Stomach (tissue), 9 donors: ENCODE results near the gene FBXL16. TPM values are rescaled to one million over a fixed set of nuclear protein-coding genes. Genes with fewer than 3 reads are reported as not detected.

Source experiments
- DNase-seq, 2 donors: peaks; one replicate each; pipeline versions ENCODE4 v3.0.0 to v3.0.0-alpha.2; 2013 to 2019
- H3K27ac ChIP-seq, 5 donors: fragments of 200-600 bp in 4 of 5; sonication (generic) in 4 of 5; one replicate each; pipeline ENCODE4 v1.5.1; 2013 to 2019; ENCODE audit warnings: mild to moderate bottlenecking in 1 of 5, moderate library complexity in 1 of 5
- H3K27me3 ChIP-seq, 3 donors: fragments of 200-600 bp; sonication (generic); one replicate each; pipeline ENCODE4 v1.5.1; 2017 to 2019; ENCODE audit warnings: mixed run types in 1 of 3
- H3K36me3 ChIP-seq, 4 donors: fragments of 200-600 bp; sonication (generic); 1 replicate in 3 of 4; 2 replicates in 1 of 4; pipeline ENCODE4 v1.5.1; 2016 to 2019
- H3K4me1 ChIP-seq, 4 donors: fragments of 200-600 bp; sonication (generic); one replicate each; pipeline ENCODE4 v1.5.1; 2016 to 2019
- H3K4me3 ChIP-seq, 4 donors: fragments of 200-600 bp; sonication (generic) in 3 of 4; one replicate each; pipeline ENCODE4 v1.5.1; 2016 to 2019; ENCODE audit warnings: mild to moderate bottlenecking in 1 of 4
- H3K9me3 ChIP-seq, 4 donors: fragments of 200-600 bp; sonication (generic); one replicate each; pipeline ENCODE4 v1.5.1; 2016 to 2019
- EP300 ChIP-seq: sonication (generic); formaldehyde crosslinking; IDR thresholded peaks from one replicate; pipeline ENCODE4 v1.6.1; 2017; ENCODE audit warnings: antibody characterized with exemption
- POLR2A ChIP-seq, 4 donors: fragments of 450-650 bp; IDR thresholded peaks; one replicate each; pipeline ENCODE4 v1.6.1; 2016; ENCODE audit warnings: antibody characterized with exemption in 4 of 4, control low read depth in 2 of 4, mild to moderate bottlenecking in 1 of 4, moderate library complexity in 1 of 4
- POLR2AphosphoS5 ChIP-seq, 3 donors: sonication (generic); formaldehyde crosslinking; IDR thresholded peaks; one replicate each; pipeline ENCODE4 v1.6.1; 2016; ENCODE audit warnings: antibody characterized with exemption in 3 of 3
- WGBS, 5 donors: extraction: QIAGEN DNeasy Blood & Tissue Kit in 3 of 5; methylation state at CpG; one replicate each; pipeline versions ENCODE4 v1.1.5 to v1.1.7; 2013 to 2018; 5-methylcytosine and 5-hydroxymethylcytosine counted together
- intact Hi-C: fragments of 100-400 bp; cut with DNase I; formaldehyde crosslinking; loops from one replicate; pipeline ENCODE4 v1.15.1; 2023; ENCODE audit warnings: low total_unique reads
- polyA plus RNA-seq, 3 donors: library from polyadenylated mRNA; stranded (reverse); fragments of 200-250 nt; gene quantifications; one replicate each; pipeline ENCODE4 v1.2.3, GENCODE V29; 2013
- total RNA-seq, 5 donors: library from RNA; depleted of rRNA; stranded (reverse); fragments of >200 nt; gene quantifications; one replicate each; pipeline versions ENCODE4 v1.1.0 to v1.2.3, GENCODE V29; 2014 to 2016
- TF ChIP-seq, protein P1 (sequence below), 7 experiments: fragments of 450-650 bp in 4 of 7; fragments of 200-600 bp in 3 of 7; sonication (generic) in 3 of 7; IDR thresholded peaks; one replicate each; pipeline ENCODE4 v1.5.1; 2016 to 2019; ENCODE audit warnings: antibody characterized with exemption in 7 of 7, control low read depth in 2 of 7, mild to moderate bottlenecking in 1 of 7
- donor health status: healthy with polysubstance abuse.
- donor health status: Bipolar disorder and iron deficiency.
- donor health status: healthy.

FBXL16 gene
- total and polyA plus RNA-seq, 8 donors, result 0.37 to 3.6 (median 0.72) TPM; not detected in 3

DNA sequence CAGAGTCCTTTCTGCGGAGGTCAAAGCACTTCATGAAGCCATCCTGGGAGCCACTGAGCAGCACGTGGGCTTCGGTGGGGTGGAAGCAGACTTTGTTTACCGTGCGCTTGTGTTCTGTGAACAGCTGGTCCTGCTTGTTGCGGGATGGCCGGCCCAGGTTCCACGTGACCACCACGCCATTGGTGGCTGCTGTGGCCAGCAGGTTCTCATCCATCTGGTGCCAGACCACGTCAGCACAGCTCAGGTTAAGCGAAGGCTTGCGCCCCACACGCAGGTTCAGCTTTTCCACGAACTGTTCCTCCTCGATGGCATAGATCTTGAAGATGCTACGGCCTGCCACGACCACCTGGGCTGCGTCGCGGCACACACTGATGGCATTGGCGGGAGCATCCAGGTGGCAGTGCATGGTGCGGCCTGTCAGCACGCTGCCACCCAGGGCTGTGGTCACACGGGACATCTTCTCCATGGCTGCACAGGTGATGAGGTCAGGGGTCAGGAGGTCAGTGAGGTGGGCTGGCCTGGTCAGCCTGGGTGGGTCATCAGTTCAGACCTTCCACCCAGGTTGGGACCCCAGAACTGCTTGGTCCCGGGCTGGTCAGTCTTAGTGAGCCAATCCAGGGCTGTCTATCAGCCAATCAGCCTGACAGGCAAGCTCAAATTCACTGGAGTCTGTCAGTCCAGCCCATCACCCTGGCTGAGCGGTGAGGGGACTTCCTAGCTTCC, 16.3 kb downstream of the FBXL16 start:
- no peak for TF ChIP-seq EP300
- no peak for TF ChIP-seq POLR2AphosphoS5 (IDR thresholded peaks at IDR 0.05)
- TF ChIP-seq, protein P1, sequence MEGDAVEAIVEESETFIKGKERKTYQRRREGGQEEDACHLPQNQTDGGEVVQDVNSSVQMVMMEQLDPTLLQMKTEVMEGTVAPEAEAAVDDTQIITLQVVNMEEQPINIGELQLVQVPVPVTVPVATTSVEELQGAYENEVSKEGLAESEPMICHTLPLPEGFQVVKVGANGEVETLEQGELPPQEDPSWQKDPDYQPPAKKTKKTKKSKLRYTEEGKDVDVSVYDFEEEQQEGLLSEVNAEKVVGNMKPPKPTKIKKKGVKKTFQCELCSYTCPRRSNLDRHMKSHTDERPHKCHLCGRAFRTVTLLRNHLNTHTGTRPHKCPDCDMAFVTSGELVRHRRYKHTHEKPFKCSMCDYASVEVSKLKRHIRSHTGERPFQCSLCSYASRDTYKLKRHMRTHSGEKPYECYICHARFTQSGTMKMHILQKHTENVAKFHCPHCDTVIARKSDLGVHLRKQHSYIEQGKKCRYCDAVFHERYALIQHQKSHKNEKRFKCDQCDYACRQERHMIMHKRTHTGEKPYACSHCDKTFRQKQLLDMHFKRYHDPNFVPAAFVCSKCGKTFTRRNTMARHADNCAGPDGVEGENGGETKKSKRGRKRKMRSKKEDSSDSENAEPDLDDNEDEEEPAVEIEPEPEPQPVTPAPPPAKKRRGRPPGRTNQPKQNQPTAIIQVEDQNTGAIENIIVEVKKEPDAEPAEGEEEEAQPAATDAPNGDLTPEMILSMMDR (IDR thresholded peaks at IDR 0.05), result no peak
- Histone ChIP-seq H3K27ac (peak overlapping the region in 4 of 5 donors; percentile 84 to 92 (median 90)), H3K4me1 (peaks cover 36 to 66% (median 58%) of the 10 kb centered on the region in 4 donors), H3K27me3 (peaks cover 6 to 32% (median 18%) of the 10 kb centered on the region in 3 donors), H3K9me3 (no peaks in the 10 kb centered on the region), H3K4me3 (peak overlapping the region; percentile 82 to 98 (median 88)), H3K36me3 (peaks cover 10 to 32% (median 20%) of the 10 kb centered on the region in 4 donors)
- WGBS, 5 donors, result 76 to 85% (median 82%) methylated on average over 26 of the region's 26 CpGs
- intact Hi-C loops, result no loop called here
- DNase-seq, result no peak

- intact Hi-C loops, result no loop called here
- no peak for DNase-seq
- WGBS, 5 donors, result 88 to 93% (median 91%) methylated on average over 16 to 19 of the region's 19 CpGs
These were observed 18.1 kb downstream of the FBXL16 start for GRCh38 chr16:687499-687898.

GRCh38 chr16:686459-687260, 18.9 kb downstream of the FBXL16 start:
- Histone ChIP-seq H3K9me3 (no peaks in the 10 kb centered on the region), H3K36me3 (peaks cover 27 to 49% (median 36%) of the 10 kb centered on the region in 4 donors)

More at GRCh38 chr16:687499-687898, 18.1 kb downstream of the FBXL16 start:
- H3K4me3 ChIP-seq, result no peak overlapping the region
- peaks cover 45 to 72% (median 65%) of the 10 kb centered on the region in 4 donors for H3K4me1 ChIP-seq
- H3K36me3 ChIP-seq, result peaks cover 19 to 41% (median 28%) of the 10 kb centered on the region in 4 donors
- no peak overlapping the region for H3K27ac ChIP-seq
- peaks cover 0 to 14% (median 0%) of the 10 kb centered on the region in 3 donors for H3K27me3 ChIP-seq
- H3K9me3 ChIP-seq, result no peaks in the 10 kb centered on the region
- no peak for TF ChIP-seq POLR2A (IDR thresholded peaks at IDR 0.05)
- TF ChIP-seq POLR2AphosphoS5 (IDR thresholded peaks at IDR 0.05), result no peak
- TF ChIP-seq EP300, result no peak
- TF ChIP-seq, protein P1 (IDR thresholded peaks at IDR 0.05), result no peak

DNA sequence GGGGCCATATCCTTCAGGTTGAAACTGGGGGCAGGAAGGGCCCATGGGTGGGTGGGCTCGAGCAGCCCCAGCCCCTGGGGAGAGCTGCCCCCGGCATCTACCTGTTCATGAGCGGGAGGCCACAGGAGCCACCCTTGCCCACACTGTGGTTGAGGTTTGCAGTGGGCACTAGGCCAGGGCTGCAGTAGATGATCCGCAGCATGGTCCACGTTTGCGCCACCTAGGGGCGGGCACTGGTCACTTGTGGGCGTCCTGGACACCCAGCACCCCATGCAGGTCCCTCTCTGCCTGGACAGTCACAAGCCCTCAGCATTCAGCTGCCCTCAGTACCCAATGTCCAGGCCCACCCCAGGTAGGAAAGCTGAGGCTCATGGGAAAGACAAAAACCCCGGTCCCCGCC, 19.6 kb downstream of the FBXL16 start:
- no peak overlapping the region for H3K27ac ChIP-seq
- peaks cover 32 to 52% (median 41%) of the 10 kb centered on the region in 4 donors for H3K36me3 ChIP-seq
- DNase-seq, result peak; percentile 59 to 76
- H3K9me3 ChIP-seq, result no peaks in the 10 kb centered on the region
- no peaks in the 10 kb centered on the region for H3K27me3 ChIP-seq
- peaks cover 60 to 87% (median 80%) of the 10 kb centered on the region in 4 donors for H3K4me1 ChIP-seq
- intact Hi-C loops, result no loop called here
- no peak for TF ChIP-seq EP300
- TF ChIP-seq POLR2A (IDR thresholded peaks at IDR 0.05), result no peak
- TF ChIP-seq, protein P1 (IDR thresholded peaks at IDR 0.05), result peak in 4 of 7 experiments; percentile 19 to 47 (median 32)
- TF ChIP-seq POLR2AphosphoS5 (IDR thresholded peaks at IDR 0.05), result peak in 1 of 3 donors; percentile 18
- H3K4me3 ChIP-seq, result no peak overlapping the region
- WGBS, 5 donors, result 54 to 90% (median 58%) methylated on average over 2 to 10 of the region's 10 CpGs

More at GRCh38 chr16:686459-687260, 18.9 kb downstream of the FBXL16 start:
- Histone ChIP-seq H3K4me1 (peaks cover 53 to 80% (median 73%) of the 10 kb centered on the region in 4 donors), H3K4me3 (no peak overlapping the region), H3K27me3 (peaks cover 0 to 6% (median 0%) of the 10 kb centered on the region in 3 donors), H3K27ac (no peak overlapping the region)
- TF ChIP-seq POLR2AphosphoS5 (IDR thresholded peaks at IDR 0.05) (no peak), POLR2A (IDR thresholded peaks at IDR 0.05) (no peak), EP300 (no peak)
- TF ChIP-seq, protein P1 (IDR thresholded peaks at IDR 0.05), result no peak
- DNase-seq, result no peak
- WGBS, 5 donors, result 91 to 94% (median 93%) methylated on average over 48 to 51 of the region's 51 CpGs; no CpG with 5 or more reads in 1 of the 5 donors
- intact Hi-C loops, result no loop called here
